NAMALWA (cell line): ENCODE results near the gene RPUSD1.
"Not testable (repeated sequence)": the region's sequence is repeated elsewhere in the genome, so short reads cannot be mapped to it uniquely, and the experiment has no call there.

ENCODE experiments used
- DNase-seq: peaks from one replicate; pipeline ENCODE4 v3.0.0-alpha.2; 2015; ENCODE audit warnings: low spot score

The RPUSD1 gene

DNA sequence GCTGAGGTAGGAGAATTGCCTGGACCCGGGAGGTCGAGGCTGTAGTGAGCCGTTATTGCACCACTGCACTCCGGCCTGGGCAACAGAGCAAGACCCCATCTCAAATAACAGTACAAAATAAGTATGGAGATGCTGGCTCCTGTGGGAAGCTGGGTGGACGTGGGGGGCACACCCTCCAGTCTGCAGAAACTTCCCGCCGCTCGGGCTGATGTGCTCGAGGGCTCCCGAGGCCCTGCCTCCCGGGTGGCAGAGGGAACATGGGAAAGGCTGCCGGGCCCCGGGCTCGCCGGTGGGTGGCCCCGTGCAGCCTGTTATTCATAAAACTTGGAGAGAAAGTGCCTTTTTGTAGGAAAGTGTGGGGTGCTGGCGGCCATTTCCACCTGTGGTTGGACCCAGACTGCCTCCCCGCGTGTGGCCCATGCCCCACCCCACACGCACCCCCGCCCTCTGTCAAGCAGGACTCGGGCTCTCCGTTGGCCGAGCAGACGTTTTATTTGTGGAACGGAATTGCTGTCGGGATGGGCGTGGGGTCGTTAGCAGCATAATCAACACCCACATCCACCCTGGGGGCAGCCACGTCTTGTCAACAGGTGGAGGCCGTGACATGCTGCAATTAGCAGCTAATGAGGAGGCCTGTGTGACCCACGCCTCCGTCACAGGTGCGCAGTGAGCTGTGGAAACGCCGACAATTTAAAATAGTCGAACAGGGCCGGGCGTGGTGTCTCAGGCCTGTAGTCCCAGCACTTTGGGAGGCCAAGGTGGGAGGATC is 40.0 kb downstream of the RPUSD1 start:
- no peak for DNase-seq

- DNase-seq = no peak
These were observed 41.5 kb downstream of the RPUSD1 start for GRCh38 chr16:746637-747036.

- peak; percentile 56 for DNase-seq
These were observed 42.4 kb downstream of the RPUSD1 start for GRCh38 chr16:745739-746138.

GRCh38 chr16:743794-744500 is 44.2 kb downstream of the RPUSD1 start:
- DNase-seq = peak; percentile 59

- DNase-seq = not testable (repeated sequence)
These were observed 45.3 kb downstream of the RPUSD1 start for GRCh38 chr16:742894-743293.

GRCh38 chr16:741986-742629 is 46.1 kb downstream of the RPUSD1 start:
- no peak for DNase-seq

DNA sequence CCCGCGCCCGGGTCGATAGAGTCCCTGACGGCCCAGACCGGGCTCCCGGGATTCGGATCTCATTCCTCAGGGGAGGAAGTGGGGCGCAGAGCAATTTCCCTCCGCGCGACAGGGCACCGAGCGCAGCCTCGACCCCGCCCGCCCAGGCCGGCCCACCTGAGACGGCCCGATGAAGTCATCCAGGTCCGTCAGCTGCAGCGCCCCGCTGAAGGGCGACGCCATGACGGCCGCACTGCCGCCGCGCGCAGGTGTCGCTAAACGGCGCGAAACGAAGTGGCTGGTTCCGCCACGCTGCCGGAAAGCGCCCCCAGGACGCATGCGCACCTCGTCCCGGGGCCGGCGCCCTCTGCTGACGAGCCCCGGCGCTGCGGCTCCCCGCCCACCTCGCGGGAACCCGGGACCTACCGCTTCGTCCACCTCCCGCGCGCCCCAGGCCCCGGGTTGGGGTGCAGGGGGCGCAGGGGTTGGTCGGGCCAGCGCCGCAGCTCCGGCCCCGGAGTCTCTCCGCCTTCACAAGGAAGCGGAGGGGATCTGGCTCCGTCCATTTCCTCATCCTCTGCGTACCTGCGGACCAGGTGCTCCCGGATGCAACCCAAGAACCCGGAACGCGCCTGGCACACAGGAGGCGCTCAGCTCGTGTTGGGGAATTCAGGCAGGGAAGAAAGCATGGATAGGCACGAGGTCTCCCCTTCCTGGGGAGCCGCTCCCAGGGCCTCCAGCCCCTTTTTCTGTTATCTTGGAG is 47.2 kb downstream of the RPUSD1 start, which contains the start of gene CIAO3:
Gene CIAO3, minus strand, starts transcription at position 234 of the 742 bp plus-strand sequence. Its CDS starts 12 bp downstream, at position 222.
- DNase-seq = peak; percentile 93

GRCh38 chr16:740459-740763 is 47.8 kb downstream of the RPUSD1 start:
- DNase-seq = no peak

DNA sequence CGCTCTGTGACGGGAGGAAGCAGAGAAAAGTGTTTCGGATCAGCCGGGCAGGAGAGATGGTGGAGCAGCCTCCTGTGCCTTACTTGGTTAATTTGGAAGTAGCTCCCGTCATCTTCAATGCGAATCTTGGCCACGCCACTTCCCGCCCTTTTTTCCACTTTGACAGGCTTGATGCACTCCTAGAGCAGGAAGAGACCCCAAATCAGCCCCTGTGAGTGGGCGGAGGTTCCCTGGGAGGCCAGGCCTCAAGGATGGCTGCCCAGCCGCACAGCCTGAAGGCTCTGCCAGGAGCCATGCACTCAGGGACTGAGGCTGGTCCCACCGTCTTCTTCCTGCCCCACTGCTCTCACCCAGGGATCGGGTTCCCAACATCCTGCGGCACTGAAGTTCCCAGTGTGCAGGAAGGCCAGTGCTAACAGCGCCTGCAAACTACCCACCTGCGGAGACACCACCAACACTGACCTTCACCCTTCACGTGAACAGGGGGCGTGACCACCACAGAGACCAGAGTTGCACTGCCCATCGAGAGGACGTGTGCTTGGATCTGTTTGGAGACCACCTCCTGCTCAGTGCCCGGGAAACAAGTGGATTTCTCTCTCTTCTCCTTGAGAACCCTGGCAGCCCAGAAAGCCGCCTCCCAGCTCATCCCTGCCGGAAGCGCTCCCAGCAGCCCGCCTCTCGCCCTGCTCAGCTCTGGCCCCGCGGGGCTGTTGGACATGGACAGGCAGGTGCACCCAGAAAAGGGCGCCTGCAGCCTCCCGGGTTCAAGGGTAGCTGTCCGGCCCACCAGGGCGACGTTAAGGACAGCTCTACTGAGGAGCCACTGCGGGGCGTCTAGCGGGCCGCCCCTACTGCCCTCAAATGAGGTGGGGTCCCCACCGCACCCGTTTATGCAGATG is 48.4 kb downstream of the RPUSD1 start:
- DNase-seq = no peak

DNA sequence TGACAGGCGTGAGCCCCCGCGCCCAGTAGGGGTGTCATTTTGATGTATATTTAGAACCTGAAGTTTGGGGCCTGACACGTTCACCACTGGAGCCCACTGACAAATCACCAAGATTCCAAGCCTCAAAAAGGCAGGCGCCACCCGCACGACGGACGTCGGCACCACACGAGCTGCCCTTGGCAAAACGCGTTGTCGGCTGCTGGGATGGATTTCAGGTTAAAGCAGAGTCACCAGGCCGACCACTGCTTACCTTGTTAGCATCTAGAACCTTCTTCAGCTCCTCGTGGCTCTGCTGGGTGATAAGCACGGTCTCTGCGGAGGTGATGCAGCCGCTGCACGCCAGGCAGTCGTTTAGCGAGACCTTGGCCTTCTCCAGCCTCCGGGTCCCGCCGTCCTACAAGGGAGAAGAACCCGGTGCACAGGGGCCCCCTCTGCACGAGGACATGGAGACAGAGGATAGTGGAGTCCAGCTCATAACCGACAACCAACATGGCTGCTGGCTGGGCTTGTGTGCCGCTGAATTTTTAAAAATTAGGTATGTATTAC is 51.2 kb downstream of the RPUSD1 start:
- no peak for DNase-seq

GRCh38 chr16:735982-736453 is 52.2 kb downstream of the RPUSD1 start:
- DNase-seq = no peak

GRCh38 chr16:734981-735881 is 53.0 kb downstream of the RPUSD1 start:
- no peak for DNase-seq
